GM23338 (cell line): ENCODE results near the gene CAD.

Source experiments
- EZH2 ChIP-seq: fragments of 200-600 bp; sonication (generic); IDR thresholded peaks from one replicate; pipeline ENCODE4 v1.8.0; 2017; ENCODE audit warnings: antibody characterized with exemption, mild to moderate bottlenecking, low read depth; ENCODE audit not compliant: unreplicated experiment
- TF ChIP-seq, protein P1 (sequence below), 2 experiments: fragments of 200-600 bp in 1 of 2; sonication (generic) in 1 of 2; conservative IDR thresholded peaks; 2 replicates each; pipeline versions ENCODE4 v1.5.1 to v1.6.1; 2016 to 2017; ENCODE audit warnings: antibody characterized with exemption in 2 of 2, low read depth in 2 of 2, mild to moderate bottlenecking in 2 of 2, moderate library complexity in 1 of 2
- TF ChIP-seq, protein P2 (sequence below): IDR thresholded peaks from one replicate; pipeline ENCODE4 v1.6.1; 2018; ENCODE audit warnings: antibody characterized with exemption; ENCODE audit not compliant: unreplicated experiment

DNA sequence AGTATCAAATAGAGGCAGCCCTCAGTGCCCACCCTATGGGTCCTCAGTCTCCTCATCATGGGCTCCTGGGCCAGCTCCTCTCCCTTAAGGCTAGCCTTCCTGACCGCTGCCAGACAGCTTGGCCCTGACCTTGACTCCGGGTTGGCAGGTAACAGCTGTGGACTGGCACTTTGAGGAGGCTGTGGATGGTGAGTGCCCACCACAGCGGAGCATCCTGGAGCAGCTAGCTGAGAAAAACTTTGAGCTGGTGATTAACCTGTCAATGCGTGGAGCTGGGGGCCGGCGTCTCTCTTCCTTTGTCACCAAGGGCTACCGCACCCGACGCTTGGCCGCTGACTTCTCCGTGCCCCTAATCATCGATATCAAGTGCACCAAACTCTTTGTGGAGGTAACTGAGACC lies 19.0 kb downstream of the CAD start:
- TF ChIP-seq, protein P1, sequence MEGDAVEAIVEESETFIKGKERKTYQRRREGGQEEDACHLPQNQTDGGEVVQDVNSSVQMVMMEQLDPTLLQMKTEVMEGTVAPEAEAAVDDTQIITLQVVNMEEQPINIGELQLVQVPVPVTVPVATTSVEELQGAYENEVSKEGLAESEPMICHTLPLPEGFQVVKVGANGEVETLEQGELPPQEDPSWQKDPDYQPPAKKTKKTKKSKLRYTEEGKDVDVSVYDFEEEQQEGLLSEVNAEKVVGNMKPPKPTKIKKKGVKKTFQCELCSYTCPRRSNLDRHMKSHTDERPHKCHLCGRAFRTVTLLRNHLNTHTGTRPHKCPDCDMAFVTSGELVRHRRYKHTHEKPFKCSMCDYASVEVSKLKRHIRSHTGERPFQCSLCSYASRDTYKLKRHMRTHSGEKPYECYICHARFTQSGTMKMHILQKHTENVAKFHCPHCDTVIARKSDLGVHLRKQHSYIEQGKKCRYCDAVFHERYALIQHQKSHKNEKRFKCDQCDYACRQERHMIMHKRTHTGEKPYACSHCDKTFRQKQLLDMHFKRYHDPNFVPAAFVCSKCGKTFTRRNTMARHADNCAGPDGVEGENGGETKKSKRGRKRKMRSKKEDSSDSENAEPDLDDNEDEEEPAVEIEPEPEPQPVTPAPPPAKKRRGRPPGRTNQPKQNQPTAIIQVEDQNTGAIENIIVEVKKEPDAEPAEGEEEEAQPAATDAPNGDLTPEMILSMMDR (conservative IDR thresholded peaks at IDR 0.05; ENCODE audit: low read depth in 2 of 2): no peak
- TF ChIP-seq EZH2: no peak
- TF ChIP-seq, protein P2, sequence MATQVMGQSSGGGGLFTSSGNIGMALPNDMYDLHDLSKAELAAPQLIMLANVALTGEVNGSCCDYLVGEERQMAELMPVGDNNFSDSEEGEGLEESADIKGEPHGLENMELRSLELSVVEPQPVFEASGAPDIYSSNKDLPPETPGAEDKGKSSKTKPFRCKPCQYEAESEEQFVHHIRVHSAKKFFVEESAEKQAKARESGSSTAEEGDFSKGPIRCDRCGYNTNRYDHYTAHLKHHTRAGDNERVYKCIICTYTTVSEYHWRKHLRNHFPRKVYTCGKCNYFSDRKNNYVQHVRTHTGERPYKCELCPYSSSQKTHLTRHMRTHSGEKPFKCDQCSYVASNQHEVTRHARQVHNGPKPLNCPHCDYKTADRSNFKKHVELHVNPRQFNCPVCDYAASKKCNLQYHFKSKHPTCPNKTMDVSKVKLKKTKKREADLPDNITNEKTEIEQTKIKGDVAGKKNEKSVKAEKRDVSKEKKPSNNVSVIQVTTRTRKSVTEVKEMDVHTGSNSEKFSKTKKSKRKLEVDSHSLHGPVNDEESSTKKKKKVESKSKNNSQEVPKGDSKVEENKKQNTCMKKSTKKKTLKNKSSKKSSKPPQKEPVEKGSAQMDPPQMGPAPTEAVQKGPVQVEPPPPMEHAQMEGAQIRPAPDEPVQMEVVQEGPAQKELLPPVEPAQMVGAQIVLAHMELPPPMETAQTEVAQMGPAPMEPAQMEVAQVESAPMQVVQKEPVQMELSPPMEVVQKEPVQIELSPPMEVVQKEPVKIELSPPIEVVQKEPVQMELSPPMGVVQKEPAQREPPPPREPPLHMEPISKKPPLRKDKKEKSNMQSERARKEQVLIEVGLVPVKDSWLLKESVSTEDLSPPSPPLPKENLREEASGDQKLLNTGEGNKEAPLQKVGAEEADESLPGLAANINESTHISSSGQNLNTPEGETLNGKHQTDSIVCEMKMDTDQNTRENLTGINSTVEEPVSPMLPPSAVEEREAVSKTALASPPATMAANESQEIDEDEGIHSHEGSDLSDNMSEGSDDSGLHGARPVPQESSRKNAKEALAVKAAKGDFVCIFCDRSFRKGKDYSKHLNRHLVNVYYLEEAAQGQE: no peak
